ENCODE results near the gene PRTN3.

The PRTN3 gene

GRCh38 chr19:800360-801029 lies 40.3 kb upstream of the PRTN3 start:
- TF ChIP-seq CTCF (IDR thresholded peaks at IDR 0.05; ENCODE audit: low read depth, low read length) = no peak
- no peak for DNase-seq (ENCODE audit: low read depth, low spot score)
- H3K4me3 ChIP-seq (ENCODE audit: low read depth, low read length) = peak overlapping the region; percentile 12
- in situ Hi-C loops (cut with HindIII; ENCODE audit: low sequenced_read_pairs) = no loop called here

GRCh38 chr19:801030-801860 lies 39.6 kb upstream of the PRTN3 start:
- TF ChIP-seq CTCF (IDR thresholded peaks at IDR 0.05; ENCODE audit: low read depth, low read length) = no peak

GRCh38 chr19:801861-802497 lies 38.8 kb upstream of the PRTN3 start:
- DNase-seq (ENCODE audit: low read depth, low spot score) = peak; percentile 50
- TF ChIP-seq CTCF (IDR thresholded peaks at IDR 0.05; ENCODE audit: low read depth, low read length) = no peak
- H3K4me3 ChIP-seq (ENCODE audit: low read depth, low read length) = peak overlapping the region; percentile 4
- in situ Hi-C loops (cut with HindIII; ENCODE audit: low sequenced_read_pairs) = no loop called here

More at GRCh38 chr19:801030-801860, 39.6 kb upstream of the PRTN3 start:
- peak overlapping the region; percentile 12 for H3K4me3 ChIP-seq (ENCODE audit: low read depth, low read length)
- peak; percentile 45 for DNase-seq (ENCODE audit: low read depth, low spot score)
- in situ Hi-C loops (cut with HindIII; ENCODE audit: low sequenced_read_pairs) = no loop called here

GRCh38 chr19:802498-803098 lies 38.2 kb upstream of the PRTN3 start:
- in situ Hi-C loops (cut with HindIII; ENCODE audit: low sequenced_read_pairs) = no loop called here
- no peak for TF ChIP-seq CTCF (IDR thresholded peaks at IDR 0.05; ENCODE audit: low read depth, low read length)
- no peak overlapping the region for H3K4me3 ChIP-seq (ENCODE audit: low read depth, low read length)
- DNase-seq (ENCODE audit: low read depth, low spot score) = peak; percentile 73

GRCh38 chr19:803099-803561 lies 37.7 kb upstream of the PRTN3 start:
- no peak for DNase-seq (ENCODE audit: low read depth, low spot score)
- TF ChIP-seq CTCF (IDR thresholded peaks at IDR 0.05; ENCODE audit: low read depth, low read length) = no peak
- H3K4me3 ChIP-seq (ENCODE audit: low read depth, low read length) = no peak overlapping the region
- in situ Hi-C loops (cut with HindIII; ENCODE audit: low sequenced_read_pairs) = no loop called here
